Thyroid gland (tissue), 4 donors: Measurements from ENCODE around the gene MED8.

Experiments
- CTCF ChIP-seq, 6 experiments: fragments of 200-600 bp in 3 of 6; fragments of 450-650 bp in 3 of 6; sonication (generic) in 3 of 6; IDR thresholded peaks; one replicate each; pipeline ENCODE4 v1.5.1; 2016 to 2019; ENCODE audit warnings: antibody characterized with exemption in 6 of 6, mild to moderate bottlenecking in 2 of 6, inconsistent platforms in 1 of 6, moderate library complexity in 1 of 6
- POLR2A ChIP-seq, 2 donors: fragments of 450-650 bp; IDR thresholded peaks; one replicate each; pipeline ENCODE4 v1.6.1; 2017; ENCODE audit warnings: antibody characterized with exemption in 2 of 2, mild to moderate bottlenecking in 2 of 2, moderate library complexity in 1 of 2

- TF ChIP-seq CTCF (IDR thresholded peaks at IDR 0.05), result no peak
- TF ChIP-seq POLR2A (IDR thresholded peaks at IDR 0.05), result no peak
Observed at GRCh38 chr1:43339584-43340232, 49.9 kb downstream of the MED8 start.
